Subcutaneous abdominal adipose tissue (tissue), 5 donors: ENCODE results near the gene CFAP65.

Source experiments
- H3K27ac ChIP-seq: one replicate; pipeline ENCODE4 v1.7.0; 2013; ENCODE audit warnings: low read depth, mild to moderate bottlenecking, inconsistent platforms, low read length, moderate library complexity
- H3K27me3 ChIP-seq, 5 donors: one replicate each; pipeline ENCODE4 v1.7.0; 2013; ENCODE audit warnings: low read length in 5 of 5, inconsistent platforms in 1 of 5; ENCODE audit not compliant: control insufficient read depth in 5 of 5, insufficient read depth in 4 of 5
- H3K36me3 ChIP-seq, 5 donors: one replicate each; pipeline ENCODE4 v1.7.0; 2013; ENCODE audit warnings: low read length in 5 of 5; ENCODE audit not compliant: control insufficient read depth in 5 of 5, insufficient read depth in 5 of 5
- H3K4me1 ChIP-seq, 5 donors: one replicate each; pipeline ENCODE4 v1.7.0; 2013; ENCODE audit warnings: low read length in 5 of 5, mild to moderate bottlenecking in 3 of 5, moderate library complexity in 1 of 5; ENCODE audit not compliant: control insufficient read depth in 5 of 5, insufficient read depth in 5 of 5
- H3K4me3 ChIP-seq, 5 donors: one replicate each; pipeline ENCODE4 v1.7.0; 2013; ENCODE audit warnings: low read length in 5 of 5, low read depth in 1 of 5
- H3K9ac ChIP-seq, 5 donors: one replicate each; pipeline ENCODE4 v1.7.0; 2013; ENCODE audit warnings: low read length in 5 of 5, mild to moderate bottlenecking in 4 of 5, moderate library complexity in 3 of 5
- H3K9me3 ChIP-seq, 5 donors: one replicate each; pipeline ENCODE4 v1.7.0; 2013; ENCODE audit warnings: low read length in 5 of 5; ENCODE audit not compliant: control insufficient read depth in 5 of 5
- donor health status: healthy.
- donor health status: healthy.
- donor health status: healthy.
- donor health status: healthy.
- donor health status: healthy.

CFAP65 gene

GRCh38 chr2:219081096-219081495, 39.8 kb upstream of the CFAP65 start:
- no peak overlapping the region for H3K9ac ChIP-seq
- H3K4me1 ChIP-seq: peaks cover 0 to 13% (median 4%) of the 10 kb centered on the region in 5 donors
- H3K4me3 ChIP-seq: no peak overlapping the region
- no peaks in the 10 kb centered on the region for H3K9me3 ChIP-seq
- no peaks in the 10 kb centered on the region for H3K27me3 ChIP-seq
- peaks cover 3 to 21% (median 19%) of the 10 kb centered on the region in 5 donors for H3K36me3 ChIP-seq
- no peak overlapping the region for H3K27ac ChIP-seq

GRCh38 chr2:219079417-219079816, 38.1 kb upstream of the CFAP65 start:
- Histone ChIP-seq H3K27me3 (no peaks in the 10 kb centered on the region), H3K9me3 (no peaks in the 10 kb centered on the region), H3K4me1 (peaks cover 0 to 16% (median 4%) of the 10 kb centered on the region in 5 donors), H3K36me3 (peaks cover 13 to 36% (median 32%) of the 10 kb centered on the region in 5 donors), H3K4me3 (no peak overlapping the region), H3K9ac (no peak overlapping the region), H3K27ac (no peak overlapping the region)

- H3K4me3 ChIP-seq: no peak overlapping the region
- H3K9ac ChIP-seq: no peak overlapping the region
- H3K36me3 ChIP-seq: peaks cover 13 to 36% (median 34%) of the 10 kb centered on the region in 5 donors
- no peaks in the 10 kb centered on the region for H3K27me3 ChIP-seq
- H3K27ac ChIP-seq: no peak overlapping the region
- H3K9me3 ChIP-seq: no peaks in the 10 kb centered on the region
- peaks cover 0 to 16% (median 4%) of the 10 kb centered on the region in 5 donors for H3K4me1 ChIP-seq
Observed at GRCh38 chr2:219078951-219079350, 37.6 kb upstream of the CFAP65 start.

DNA sequence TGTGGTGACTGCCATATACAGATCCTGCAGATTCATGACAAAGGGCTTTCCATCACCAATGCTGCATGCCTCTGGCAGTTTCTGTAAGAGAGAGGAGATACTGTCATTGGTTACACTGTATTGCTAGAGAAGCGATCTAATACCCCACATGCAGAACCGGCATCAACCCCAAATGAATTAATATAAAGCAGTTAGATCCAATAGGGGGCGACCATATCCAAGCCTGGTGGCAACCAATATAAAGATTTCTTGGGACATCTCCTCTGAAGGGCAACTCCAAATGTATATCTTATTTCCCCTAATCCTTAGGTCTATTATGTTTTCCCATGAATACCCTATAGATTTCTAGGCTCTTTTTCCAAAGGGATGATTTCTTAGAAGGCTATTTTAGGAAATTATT, 36.8 kb upstream of the CFAP65 start:
- H3K4me1 ChIP-seq: peaks cover 0 to 16% (median 4%) of the 10 kb centered on the region in 5 donors
- H3K27me3 ChIP-seq: no peaks in the 10 kb centered on the region
- H3K9ac ChIP-seq: no peak overlapping the region
- no peak overlapping the region for H3K27ac ChIP-seq
- H3K9me3 ChIP-seq: no peaks in the 10 kb centered on the region
- H3K36me3 ChIP-seq: peaks cover 13 to 36% (median 35%) of the 10 kb centered on the region in 5 donors
- no peak overlapping the region for H3K4me3 ChIP-seq

DNA sequence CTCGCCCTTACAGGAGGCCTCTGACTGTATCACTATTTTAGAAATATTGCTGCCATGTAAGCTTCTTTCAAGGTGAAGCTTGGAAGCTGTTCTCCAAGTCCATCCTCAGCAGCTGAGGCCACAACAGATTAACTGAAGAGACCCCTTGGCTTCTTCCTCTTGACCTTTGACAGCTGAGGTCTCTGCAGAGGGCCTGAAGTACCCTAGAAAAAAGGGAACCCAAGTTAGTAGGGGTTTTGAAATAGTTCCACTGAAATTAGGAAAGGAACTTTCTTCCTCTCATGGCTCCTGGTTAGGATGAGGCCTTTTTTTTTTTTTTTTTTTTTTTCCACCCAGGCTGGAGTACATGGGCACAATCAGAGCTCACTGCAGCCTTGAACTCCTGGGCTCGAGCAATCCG, 34.9 kb upstream of the CFAP65 start:
- Histone ChIP-seq H3K36me3 (peaks cover 13 to 42% (median 36%) of the 10 kb centered on the region in 5 donors), H3K4me3 (no peak overlapping the region), H3K27me3 (no peaks in the 10 kb centered on the region), H3K9ac (no peak overlapping the region), H3K4me1 (peaks cover 0 to 3% (median 0%) of the 10 kb centered on the region in 5 donors), H3K27ac (no peak overlapping the region), H3K9me3 (no peaks in the 10 kb centered on the region)

DNA sequence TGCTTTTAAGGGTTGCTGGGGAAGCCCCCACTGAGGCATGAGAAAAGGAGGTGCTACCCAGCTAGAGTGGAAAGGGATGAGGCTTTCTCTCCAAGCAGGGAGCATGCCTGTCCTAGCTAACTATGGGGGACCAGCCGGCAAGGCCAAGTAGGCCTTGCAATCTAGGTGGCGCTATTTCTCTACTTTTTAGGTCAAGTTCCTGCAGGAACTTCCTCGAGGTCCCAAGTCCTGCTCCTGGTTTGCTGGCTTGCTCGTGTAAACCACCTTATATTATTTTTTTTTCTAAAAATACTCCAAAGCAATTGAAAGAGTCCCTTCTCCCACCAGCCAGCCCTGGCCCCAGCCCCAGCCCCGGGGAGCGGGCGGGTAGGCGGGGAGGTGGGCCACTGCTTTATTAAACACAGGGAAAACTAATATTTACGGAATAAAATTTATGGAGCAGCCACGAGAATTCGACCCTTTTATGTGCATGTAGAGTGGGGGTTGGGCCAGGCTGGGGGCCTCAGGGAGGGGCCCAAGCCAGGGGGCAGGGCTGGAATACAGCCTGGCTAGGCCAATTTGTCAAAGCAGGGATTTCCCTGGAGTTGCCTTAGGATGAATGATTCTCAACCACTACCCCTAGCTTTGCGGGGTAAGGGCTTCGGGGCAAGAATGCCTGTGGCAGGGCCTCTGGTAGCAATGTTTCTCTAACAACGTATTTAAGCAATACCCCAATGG, 32.3 kb upstream of the CFAP65 start:
- Histone ChIP-seq H3K9ac (no peak overlapping the region), H3K27me3 (no peaks in the 10 kb centered on the region), H3K4me3 (no peak overlapping the region), H3K27ac (no peak overlapping the region), H3K36me3 (peaks cover 13 to 42% (median 36%) of the 10 kb centered on the region in 5 donors), H3K4me1 (peaks cover 0 to 3% (median 0%) of the 10 kb centered on the region in 5 donors), H3K9me3 (no peaks in the 10 kb centered on the region)

DNA sequence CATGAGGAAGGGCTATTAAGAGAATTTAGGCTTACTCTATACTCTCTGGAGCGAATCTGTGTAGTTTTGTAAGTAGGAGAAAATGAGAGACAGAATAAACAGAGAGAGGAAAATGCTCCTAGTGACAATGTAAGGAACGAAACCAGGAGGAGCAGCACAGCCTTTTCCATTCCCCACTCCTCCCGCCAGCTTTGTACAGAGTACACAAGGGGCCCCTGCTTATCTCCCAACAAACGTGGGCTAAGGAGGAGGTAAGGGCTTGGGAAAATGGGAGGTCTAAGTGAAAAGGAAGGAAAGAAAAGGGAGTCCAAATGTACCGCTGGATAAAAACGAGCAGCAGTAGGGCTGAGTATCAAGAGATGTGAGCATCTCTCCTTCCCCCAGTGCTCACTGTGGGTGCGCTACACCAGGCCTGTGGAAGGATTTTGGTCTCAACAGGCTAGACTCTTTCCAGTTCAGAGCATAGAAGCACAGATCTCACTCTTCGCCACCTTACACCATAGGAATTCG, 31.5 kb upstream of the CFAP65 start:
- H3K9me3 ChIP-seq: no peaks in the 10 kb centered on the region
- no peak overlapping the region for H3K27ac ChIP-seq
- H3K27me3 ChIP-seq: no peaks in the 10 kb centered on the region
- H3K9ac ChIP-seq: no peak overlapping the region
- peaks cover 13 to 38% (median 36%) of the 10 kb centered on the region in 5 donors for H3K36me3 ChIP-seq
- H3K4me1 ChIP-seq: peaks cover 0 to 3% (median 0%) of the 10 kb centered on the region in 5 donors
- H3K4me3 ChIP-seq: no peak overlapping the region

- Histone ChIP-seq H3K4me3 (no peak overlapping the region), H3K4me1 (peaks cover 0 to 3% (median 0%) of the 10 kb centered on the region in 5 donors), H3K27ac (no peak overlapping the region), H3K27me3 (no peaks in the 10 kb centered on the region), H3K9me3 (no peaks in the 10 kb centered on the region), H3K36me3 (peaks cover 10 to 23% (median 20%) of the 10 kb centered on the region in 5 donors), H3K9ac (no peak overlapping the region)
Observed at GRCh38 chr2:219071131-219071816, 30.0 kb upstream of the CFAP65 start.

GRCh38 chr2:219065484-219065883, 24.2 kb upstream of the CFAP65 start:
- Histone ChIP-seq H3K36me3 (no peaks in the 10 kb centered on the region), H3K4me3 (no peak overlapping the region), H3K27ac (no peak overlapping the region), H3K9me3 (no peaks in the 10 kb centered on the region), H3K4me1 (peaks cover 0 to 7% (median 6%) of the 10 kb centered on the region in 5 donors), H3K9ac (no peak overlapping the region), H3K27me3 (peaks cover 8 to 22% (median 20%) of the 10 kb centered on the region in 5 donors)

- no peak overlapping the region for H3K27ac ChIP-seq
- no peak overlapping the region for H3K4me3 ChIP-seq
- no peaks in the 10 kb centered on the region for H3K9me3 ChIP-seq
- H3K4me1 ChIP-seq: peaks cover 0 to 36% (median 33%) of the 10 kb centered on the region in 5 donors
- no peak overlapping the region for H3K9ac ChIP-seq
- H3K36me3 ChIP-seq: no peaks in the 10 kb centered on the region
- H3K27me3 ChIP-seq: peaks cover 33 to 53% (median 48%) of the 10 kb centered on the region in 5 donors
Observed at GRCh38 chr2:219062081-219062480, 20.8 kb upstream of the CFAP65 start.
